ENCODE measurements around the gene SLC9A9.
"Not testable (repeated sequence)": the region's sequence is repeated elsewhere in the genome, so short reads cannot be mapped to it uniquely, and the experiment has no call there.

The SLC9A9 gene

GRCh38 chr3:143291836-143292447, 556.3 kb downstream of the SLC9A9 start:
- Histone ChIP-seq H3K9me3 (ENCODE audit: control insufficient read depth, low read length) (no peaks in the 10 kb centered on the region), H3K4me1 (ENCODE audit: control insufficient read depth, insufficient read depth, low read length, poor library complexity, severe bottlenecking) (no peaks in the 10 kb centered on the region)

GRCh38 chr3:143288944-143289343, 559.3 kb downstream of the SLC9A9 start:
- no peaks in the 10 kb centered on the region for H3K4me1 ChIP-seq (ENCODE audit: control insufficient read depth, insufficient read depth, low read length, poor library complexity, severe bottlenecking)
- H3K9me3 ChIP-seq (ENCODE audit: control insufficient read depth, low read length) = no peaks in the 10 kb centered on the region
- no peaks in the 10 kb centered on the region for H3K36me3 ChIP-seq (ENCODE audit: control insufficient read depth, insufficient read depth, low read length)
- H3K27me3 ChIP-seq (replicated peaks; ENCODE audit: control insufficient read depth, insufficient read depth, low read length, poor library complexity, severe bottlenecking) = no peaks in the 10 kb centered on the region
- H3K27ac ChIP-seq (ENCODE audit: insufficient read depth, low read length, poor library complexity, severe bottlenecking) = no peak overlapping the region
- no peak for DNase-seq
- H3K4me3 ChIP-seq (ENCODE audit: insufficient read depth, low read depth, low read length, poor library complexity, severe bottlenecking) = no peak overlapping the region

More at GRCh38 chr3:143291836-143292447, 556.3 kb downstream of the SLC9A9 start:
- no peak for DNase-seq
- no peak overlapping the region for H3K4me3 ChIP-seq (ENCODE audit: insufficient read depth, low read depth, low read length, poor library complexity, severe bottlenecking)
- no peaks in the 10 kb centered on the region for H3K27me3 ChIP-seq (replicated peaks; ENCODE audit: control insufficient read depth, insufficient read depth, low read length, poor library complexity, severe bottlenecking)
- H3K36me3 ChIP-seq (ENCODE audit: control insufficient read depth, insufficient read depth, low read length) = no peaks in the 10 kb centered on the region
- no peak overlapping the region for H3K27ac ChIP-seq (ENCODE audit: insufficient read depth, low read length, poor library complexity, severe bottlenecking)

GRCh38 chr3:143287403-143287802, 560.9 kb downstream of the SLC9A9 start:
- H3K27me3 ChIP-seq (replicated peaks; ENCODE audit: control insufficient read depth, insufficient read depth, low read length, poor library complexity, severe bottlenecking) = no peaks in the 10 kb centered on the region
- no peak overlapping the region for H3K27ac ChIP-seq (ENCODE audit: insufficient read depth, low read length, poor library complexity, severe bottlenecking)
- H3K36me3 ChIP-seq (ENCODE audit: control insufficient read depth, insufficient read depth, low read length) = no peaks in the 10 kb centered on the region
- H3K9me3 ChIP-seq (ENCODE audit: control insufficient read depth, low read length) = no peaks in the 10 kb centered on the region
- H3K4me1 ChIP-seq (ENCODE audit: control insufficient read depth, insufficient read depth, low read length, poor library complexity, severe bottlenecking) = no peaks in the 10 kb centered on the region
- H3K4me3 ChIP-seq (ENCODE audit: insufficient read depth, low read depth, low read length, poor library complexity, severe bottlenecking) = no peak overlapping the region
- no peak for DNase-seq

- no peak overlapping the region for H3K27ac ChIP-seq (ENCODE audit: insufficient read depth, low read length, poor library complexity, severe bottlenecking)
- H3K36me3 ChIP-seq (ENCODE audit: control insufficient read depth, insufficient read depth, low read length) = no peaks in the 10 kb centered on the region
- no peak for DNase-seq
- no peaks in the 10 kb centered on the region for H3K4me1 ChIP-seq (ENCODE audit: control insufficient read depth, insufficient read depth, low read length, poor library complexity, severe bottlenecking)
- no peaks in the 10 kb centered on the region for H3K9me3 ChIP-seq (ENCODE audit: control insufficient read depth, low read length)
- no peak overlapping the region for H3K4me3 ChIP-seq (ENCODE audit: insufficient read depth, low read depth, low read length, poor library complexity, severe bottlenecking)
- H3K27me3 ChIP-seq (replicated peaks; ENCODE audit: control insufficient read depth, insufficient read depth, low read length, poor library complexity, severe bottlenecking) = no peaks in the 10 kb centered on the region
Measured at GRCh38 chr3:143286392-143287010, 561.8 kb downstream of the SLC9A9 start.

GRCh38 chr3:143283432-143284128, 564.7 kb downstream of the SLC9A9 start:
- no peaks in the 10 kb centered on the region for H3K4me1 ChIP-seq (ENCODE audit: control insufficient read depth, insufficient read depth, low read length, poor library complexity, severe bottlenecking)
- no peaks in the 10 kb centered on the region for H3K36me3 ChIP-seq (ENCODE audit: control insufficient read depth, insufficient read depth, low read length)
- no peak overlapping the region for H3K27ac ChIP-seq (ENCODE audit: insufficient read depth, low read length, poor library complexity, severe bottlenecking)
- no peak for DNase-seq
- no peaks in the 10 kb centered on the region for H3K9me3 ChIP-seq (ENCODE audit: control insufficient read depth, low read length)
- H3K27me3 ChIP-seq (replicated peaks; ENCODE audit: control insufficient read depth, insufficient read depth, low read length, poor library complexity, severe bottlenecking) = no peaks in the 10 kb centered on the region
- H3K4me3 ChIP-seq (ENCODE audit: insufficient read depth, low read depth, low read length, poor library complexity, severe bottlenecking) = no peak overlapping the region

GRCh38 chr3:143280984-143281383, 567.3 kb downstream of the SLC9A9 start:
- no peak overlapping the region for H3K27ac ChIP-seq (ENCODE audit: insufficient read depth, low read length, poor library complexity, severe bottlenecking)
- no peaks in the 10 kb centered on the region for H3K27me3 ChIP-seq (replicated peaks; ENCODE audit: control insufficient read depth, insufficient read depth, low read length, poor library complexity, severe bottlenecking)
- H3K9me3 ChIP-seq (ENCODE audit: control insufficient read depth, low read length) = no peaks in the 10 kb centered on the region
- DNase-seq = no peak
- H3K4me3 ChIP-seq (ENCODE audit: insufficient read depth, low read depth, low read length, poor library complexity, severe bottlenecking) = no peak overlapping the region
- H3K4me1 ChIP-seq (ENCODE audit: control insufficient read depth, insufficient read depth, low read length, poor library complexity, severe bottlenecking) = no peaks in the 10 kb centered on the region
- no peaks in the 10 kb centered on the region for H3K36me3 ChIP-seq (ENCODE audit: control insufficient read depth, insufficient read depth, low read length)

GRCh38 chr3:143279567-143279966, 568.7 kb downstream of the SLC9A9 start:
- H3K27ac ChIP-seq (ENCODE audit: insufficient read depth, low read length, poor library complexity, severe bottlenecking); H3K36me3 ChIP-seq (ENCODE audit: control insufficient read depth, insufficient read depth, low read length); H3K27me3 ChIP-seq (replicated peaks; ENCODE audit: control insufficient read depth, insufficient read depth, low read length, poor library complexity, severe bottlenecking); H3K4me1 ChIP-seq (ENCODE audit: control insufficient read depth, insufficient read depth, low read length, poor library complexity, severe bottlenecking); H3K4me3 ChIP-seq (ENCODE audit: insufficient read depth, low read depth, low read length, poor library complexity, severe bottlenecking); DNase-seq; H3K9me3 ChIP-seq (ENCODE audit: control insufficient read depth, low read length): not testable (repeated sequence)

GRCh38 chr3:143278721-143279120, 569.5 kb downstream of the SLC9A9 start:
- H3K27me3 ChIP-seq (replicated peaks; ENCODE audit: control insufficient read depth, insufficient read depth, low read length, poor library complexity, severe bottlenecking) = no peaks in the 10 kb centered on the region
- no peaks in the 10 kb centered on the region for H3K9me3 ChIP-seq (ENCODE audit: control insufficient read depth, low read length)
- no peaks in the 10 kb centered on the region for H3K36me3 ChIP-seq (ENCODE audit: control insufficient read depth, insufficient read depth, low read length)
- no peak overlapping the region for H3K4me3 ChIP-seq (ENCODE audit: insufficient read depth, low read depth, low read length, poor library complexity, severe bottlenecking)
- H3K27ac ChIP-seq (ENCODE audit: insufficient read depth, low read length, poor library complexity, severe bottlenecking) = no peak overlapping the region
- DNase-seq = no peak
- H3K4me1 ChIP-seq (ENCODE audit: control insufficient read depth, insufficient read depth, low read length, poor library complexity, severe bottlenecking) = no peaks in the 10 kb centered on the region

GRCh38 chr3:143277531-143277930, 570.7 kb downstream of the SLC9A9 start:
- Histone ChIP-seq H3K4me3 (ENCODE audit: insufficient read depth, low read depth, low read length, poor library complexity, severe bottlenecking) (no peak overlapping the region), H3K4me1 (ENCODE audit: control insufficient read depth, insufficient read depth, low read length, poor library complexity, severe bottlenecking) (no peaks in the 10 kb centered on the region), H3K9me3 (ENCODE audit: control insufficient read depth, low read length) (no peaks in the 10 kb centered on the region), H3K27ac (ENCODE audit: insufficient read depth, low read length, poor library complexity, severe bottlenecking) (no peak overlapping the region), H3K27me3 (replicated peaks; ENCODE audit: control insufficient read depth, insufficient read depth, low read length, poor library complexity, severe bottlenecking) (no peaks in the 10 kb centered on the region), H3K36me3 (ENCODE audit: control insufficient read depth, insufficient read depth, low read length) (no peaks in the 10 kb centered on the region)
- DNase-seq = no peak

GRCh38 chr3:143276592-143276991, 571.7 kb downstream of the SLC9A9 start:
- no peak overlapping the region for H3K4me3 ChIP-seq (ENCODE audit: insufficient read depth, low read depth, low read length, poor library complexity, severe bottlenecking)
- no peaks in the 10 kb centered on the region for H3K36me3 ChIP-seq (ENCODE audit: control insufficient read depth, insufficient read depth, low read length)
- H3K9me3 ChIP-seq (ENCODE audit: control insufficient read depth, low read length) = no peaks in the 10 kb centered on the region
- DNase-seq = no peak
- H3K27me3 ChIP-seq (replicated peaks; ENCODE audit: control insufficient read depth, insufficient read depth, low read length, poor library complexity, severe bottlenecking) = no peaks in the 10 kb centered on the region
- no peak overlapping the region for H3K27ac ChIP-seq (ENCODE audit: insufficient read depth, low read length, poor library complexity, severe bottlenecking)
- H3K4me1 ChIP-seq (ENCODE audit: control insufficient read depth, insufficient read depth, low read length, poor library complexity, severe bottlenecking) = no peaks in the 10 kb centered on the region

All from effector memory CD4-positive, alpha-beta T cell (primary cell).